ENCODE measurements around the gene ARTN. TPM values are rescaled to one million over a fixed set of nuclear protein-coding genes. Genes with fewer than 3 reads are reported as not detected.

Gene ARTN
- total RNA-seq, 1 donor from 2014 or later: not detected

DNA sequence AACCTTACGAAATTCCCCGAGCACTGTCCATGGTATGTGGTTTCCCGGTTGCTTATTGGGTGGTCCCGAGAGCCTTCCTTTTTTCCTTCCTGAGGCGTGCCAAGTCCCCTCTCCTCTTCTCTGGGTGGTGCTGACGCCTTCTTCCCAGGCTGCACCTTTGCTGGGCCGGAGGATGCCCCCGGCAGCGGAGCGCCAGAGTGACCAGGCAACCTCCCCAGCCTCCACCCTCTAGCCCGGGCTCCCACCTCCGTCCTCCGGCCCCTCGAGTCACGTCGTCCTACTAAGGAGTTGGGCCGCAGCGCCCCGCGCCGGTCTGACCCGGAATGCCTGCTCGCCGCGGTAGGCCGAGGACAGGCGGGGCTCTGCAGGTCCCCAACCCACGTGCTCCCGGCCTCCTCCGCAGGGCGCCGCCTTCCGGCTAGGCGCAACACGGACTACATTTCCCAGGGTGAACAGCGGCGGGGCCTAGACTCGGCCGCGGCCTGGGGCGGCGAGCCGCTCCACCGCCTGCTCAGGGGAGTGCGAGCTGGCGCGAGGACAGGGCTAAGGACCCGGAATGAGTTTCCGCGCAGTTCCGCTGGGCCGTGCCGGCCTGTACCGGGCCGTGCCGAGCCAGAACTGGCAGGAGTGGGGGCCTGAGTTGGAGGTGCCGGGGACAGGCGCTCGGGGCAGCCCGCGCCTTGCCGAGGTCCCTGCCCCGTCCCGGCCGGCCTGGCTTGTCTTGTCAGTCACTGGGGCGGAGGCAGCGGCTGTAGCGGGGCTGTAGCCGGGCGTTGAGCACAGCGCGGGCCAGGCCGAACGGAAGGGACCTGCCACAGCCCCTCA, 12.8 kb downstream of the ARTN start, which contains the start of gene IPO13:
Gene IPO13, plus strand, starts transcription at position 715 of the 825 bp plus-strand sequence. CDS start 651 bp downstream, outside the sequence.
- peak within 1 kb of the TSS; percentile 100 for H3K27ac ChIP-seq (ENCODE audit: low read depth, low read length)
- no peaks in the 10 kb centered on the region for H3K9me3 ChIP-seq (ENCODE audit: control insufficient read depth in 3 of 3, low read length in 3 of 3)
- no peaks in the 10 kb centered on the region for H3K27me3 ChIP-seq (ENCODE audit: control insufficient read depth in 3 of 3, insufficient read depth in 3 of 3, low read length in 3 of 3)
- H3K9ac ChIP-seq (ENCODE audit: low read depth in 1 of 3, low read length in 3 of 3): peak within 1 kb of the TSS; percentile 100
- H3K4me3 ChIP-seq (ENCODE audit: low read length in 3 of 3): peak within 1 kb of the TSS; percentile 95 to 99 (median 96)
- H3K36me3 ChIP-seq (ENCODE audit: control insufficient read depth in 3 of 3, insufficient read depth in 3 of 3, low read length in 3 of 3): peaks cover 16 to 19% (median 16%) of the 10 kb centered on the region in 3 donors
- H3K4me1 ChIP-seq (ENCODE audit: control insufficient read depth in 3 of 3, insufficient read depth in 3 of 3, low read length in 3 of 3): peaks cover 44 to 58% (median 53%) of the 10 kb centered on the region in 3 donors

DNA sequence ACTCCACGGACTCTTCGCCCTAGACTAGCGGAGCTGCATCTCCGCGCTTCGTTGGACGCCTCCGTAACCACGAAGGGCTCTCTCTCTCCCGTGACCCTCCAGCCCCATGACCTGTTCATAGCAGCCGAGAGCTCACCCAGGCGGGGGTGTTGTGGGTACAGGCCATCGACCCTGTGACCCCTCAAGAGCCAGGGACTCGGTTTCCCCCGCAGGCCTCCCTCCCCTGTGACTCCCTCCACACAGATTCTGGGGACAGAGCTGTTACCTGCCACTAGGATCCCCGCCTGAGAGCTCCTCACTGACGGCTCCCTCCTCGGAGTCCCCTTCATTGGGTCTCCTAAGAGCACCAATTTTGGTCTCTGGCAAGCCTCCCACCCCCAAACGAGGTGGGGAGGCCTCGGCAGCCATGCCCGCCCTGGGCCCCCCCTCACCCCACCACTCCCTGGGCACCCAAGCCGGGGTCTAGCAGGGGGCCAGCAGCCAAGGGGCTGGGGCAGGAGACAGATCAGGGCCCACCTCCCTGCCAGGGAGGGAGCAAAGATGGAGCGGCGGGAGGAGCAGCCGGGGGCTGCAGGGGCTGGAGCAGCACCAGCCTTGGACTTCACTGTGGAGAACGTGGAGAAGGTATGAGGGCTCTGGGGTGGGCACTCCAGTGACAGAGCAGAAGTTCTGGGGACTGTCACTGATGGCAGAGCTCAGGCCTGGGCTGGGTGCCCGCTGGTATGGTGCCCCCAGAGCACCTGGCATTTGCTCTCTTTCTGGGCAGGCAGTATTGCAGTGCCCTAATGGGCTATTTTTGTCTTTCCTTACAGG, 13.7 kb downstream of the ARTN start:
- peak overlapping the region; percentile 95 to 99 (median 96) for H3K4me3 ChIP-seq (ENCODE audit: low read length in 3 of 3)
- peaks cover 16 to 19% (median 16%) of the 10 kb centered on the region in 3 donors for H3K36me3 ChIP-seq (ENCODE audit: control insufficient read depth in 3 of 3, insufficient read depth in 3 of 3, low read length in 3 of 3)
- H3K27me3 ChIP-seq (ENCODE audit: control insufficient read depth in 3 of 3, insufficient read depth in 3 of 3, low read length in 3 of 3): no peaks in the 10 kb centered on the region
- peaks cover 50 to 63% (median 58%) of the 10 kb centered on the region in 3 donors for H3K4me1 ChIP-seq (ENCODE audit: control insufficient read depth in 3 of 3, insufficient read depth in 3 of 3, low read length in 3 of 3)
- H3K9ac ChIP-seq (ENCODE audit: low read depth in 1 of 3, low read length in 3 of 3): peak overlapping the region; percentile 100
- no peaks in the 10 kb centered on the region for H3K9me3 ChIP-seq (ENCODE audit: control insufficient read depth in 3 of 3, low read length in 3 of 3)
- H3K27ac ChIP-seq (ENCODE audit: low read depth, low read length): peak overlapping the region; percentile 100

DNA sequence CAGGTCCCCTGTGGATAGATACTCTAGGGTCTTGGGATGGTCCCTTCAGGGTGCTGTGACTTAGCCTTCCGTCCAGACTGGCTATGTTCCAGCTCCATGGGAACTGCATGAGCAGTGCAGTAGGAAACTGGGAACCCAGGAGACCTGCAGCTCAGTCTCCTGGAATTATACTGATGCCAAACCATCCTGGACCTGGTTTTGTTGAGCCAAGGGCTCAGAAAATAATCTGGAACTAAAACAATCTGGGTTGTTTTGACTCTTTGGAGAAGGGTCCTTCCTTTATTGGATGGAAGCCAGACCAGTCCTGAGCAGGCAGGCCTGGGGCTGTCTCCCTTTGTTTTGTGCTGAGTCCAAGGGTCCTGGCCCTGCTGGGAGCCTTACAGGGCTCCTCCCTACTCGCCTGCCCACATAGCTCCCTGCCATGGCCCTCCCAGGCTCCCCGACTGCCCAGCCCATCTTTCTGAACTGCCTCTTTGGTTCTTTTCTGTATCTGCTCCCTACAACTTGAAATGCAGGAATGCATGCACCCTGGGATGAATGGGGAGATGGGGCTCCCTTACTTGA, 14.4 kb downstream of the ARTN start:
- peak overlapping the region; percentile 95 to 99 (median 96) for H3K4me3 ChIP-seq (ENCODE audit: low read length in 3 of 3)
- peaks cover 16 to 19% (median 16%) of the 10 kb centered on the region in 3 donors for H3K36me3 ChIP-seq (ENCODE audit: control insufficient read depth in 3 of 3, insufficient read depth in 3 of 3, low read length in 3 of 3)
- no peaks in the 10 kb centered on the region for H3K9me3 ChIP-seq (ENCODE audit: control insufficient read depth in 3 of 3, low read length in 3 of 3)
- peak overlapping the region; percentile 100 for H3K9ac ChIP-seq (ENCODE audit: low read depth in 1 of 3, low read length in 3 of 3)
- H3K27me3 ChIP-seq (ENCODE audit: control insufficient read depth in 3 of 3, insufficient read depth in 3 of 3, low read length in 3 of 3): no peaks in the 10 kb centered on the region
- peaks cover 55 to 67% (median 59%) of the 10 kb centered on the region in 3 donors for H3K4me1 ChIP-seq (ENCODE audit: control insufficient read depth in 3 of 3, insufficient read depth in 3 of 3, low read length in 3 of 3)
- peak overlapping the region; percentile 100 for H3K27ac ChIP-seq (ENCODE audit: low read depth, low read length)

DNA sequence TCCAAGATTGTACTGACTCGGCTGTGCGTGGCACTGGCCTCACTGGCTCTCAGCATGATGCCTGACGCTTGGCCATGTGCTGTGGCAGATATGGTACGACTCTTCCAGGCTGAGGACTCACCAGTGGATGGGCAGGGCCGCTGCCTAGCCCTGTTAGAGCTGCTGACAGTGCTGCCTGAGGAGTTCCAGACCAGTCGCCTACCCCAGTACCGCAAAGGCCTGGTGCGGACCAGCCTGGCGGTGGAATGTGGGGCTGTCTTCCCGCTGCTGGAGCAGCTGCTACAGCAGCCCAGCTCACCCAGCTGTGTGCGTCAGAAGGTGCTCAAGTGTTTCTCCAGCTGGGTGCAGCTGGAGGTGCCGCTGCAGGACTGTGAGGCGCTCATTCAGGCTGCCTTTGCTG, 16.1 kb downstream of the ARTN start:
- Histone ChIP-seq H3K9ac (ENCODE audit: low read depth in 1 of 3, low read length in 3 of 3) (peak overlapping the region in 1 of 3 donors; percentile 100), H3K4me3 (ENCODE audit: low read length in 3 of 3) (peak overlapping the region; percentile 35 to 96 (median 60)), H3K27ac (ENCODE audit: low read depth, low read length) (peak overlapping the region; percentile 100), H3K36me3 (ENCODE audit: control insufficient read depth in 3 of 3, insufficient read depth in 3 of 3, low read length in 3 of 3) (peaks cover 16 to 23% (median 20%) of the 10 kb centered on the region in 3 donors), H3K9me3 (ENCODE audit: control insufficient read depth in 3 of 3, low read length in 3 of 3) (no peaks in the 10 kb centered on the region), H3K4me1 (ENCODE audit: control insufficient read depth in 3 of 3, insufficient read depth in 3 of 3, low read length in 3 of 3) (peaks cover 72 to 80% (median 72%) of the 10 kb centered on the region in 3 donors), H3K27me3 (ENCODE audit: control insufficient read depth in 3 of 3, insufficient read depth in 3 of 3, low read length in 3 of 3) (no peaks in the 10 kb centered on the region)

DNA sequence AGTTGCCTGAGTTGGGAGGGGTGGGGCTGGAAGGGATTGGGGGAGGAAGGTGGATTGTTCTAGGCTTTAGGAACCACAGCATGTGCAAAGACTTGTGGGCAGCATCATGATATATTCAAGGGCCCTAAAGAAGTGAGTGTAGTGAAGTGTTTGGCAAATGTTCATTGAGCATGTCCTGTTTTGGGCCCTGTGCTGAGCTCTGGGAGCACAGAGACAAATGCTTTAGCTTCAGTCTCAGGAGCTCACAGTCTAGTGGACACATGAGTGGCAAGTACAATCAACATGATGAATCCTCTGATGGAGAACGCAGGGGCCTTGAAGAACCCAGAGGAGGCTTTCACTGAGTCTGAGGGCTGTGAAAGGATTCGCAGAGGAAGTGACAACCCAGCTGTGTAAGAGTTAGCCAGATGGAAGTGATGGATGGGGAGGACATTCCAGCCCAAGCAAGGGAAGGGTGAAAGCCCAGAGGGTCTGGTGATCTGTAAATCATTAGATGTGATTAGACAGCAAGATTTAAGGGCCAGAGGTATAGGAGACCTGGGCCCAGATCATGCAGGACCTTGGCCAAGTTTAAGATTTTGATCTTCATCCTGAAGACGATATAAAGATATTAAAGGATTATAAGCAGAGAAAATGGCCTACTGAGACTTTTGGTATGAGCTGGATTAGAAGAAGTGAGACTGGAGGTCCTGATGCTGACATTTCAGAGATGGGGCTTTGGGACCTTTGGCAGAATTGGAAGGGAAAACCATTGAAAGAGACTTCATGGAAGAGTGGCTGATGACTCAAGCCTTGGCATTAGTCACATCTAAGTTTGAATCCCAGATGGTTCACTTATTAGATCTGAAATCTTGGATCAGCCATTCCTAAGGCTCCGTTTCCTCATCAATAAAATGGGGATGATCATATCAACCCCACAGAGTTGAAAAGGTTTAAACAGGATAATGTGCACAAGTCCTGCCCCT, 17.7 kb downstream of the ARTN start:
- Histone ChIP-seq H3K27me3 (ENCODE audit: control insufficient read depth in 3 of 3, insufficient read depth in 3 of 3, low read length in 3 of 3) (no peaks in the 10 kb centered on the region), H3K27ac (ENCODE audit: low read depth, low read length) (no peak overlapping the region), H3K9ac (ENCODE audit: low read depth in 1 of 3, low read length in 3 of 3) (peak overlapping the region in 2 of 3 donors; percentile 12 to 100), H3K4me1 (ENCODE audit: control insufficient read depth in 3 of 3, insufficient read depth in 3 of 3, low read length in 3 of 3) (peaks cover 70 to 75% (median 73%) of the 10 kb centered on the region in 3 donors), H3K36me3 (ENCODE audit: control insufficient read depth in 3 of 3, insufficient read depth in 3 of 3, low read length in 3 of 3) (peaks cover 19 to 27% (median 23%) of the 10 kb centered on the region in 3 donors), H3K9me3 (ENCODE audit: control insufficient read depth in 3 of 3, low read length in 3 of 3) (no peaks in the 10 kb centered on the region), H3K4me3 (ENCODE audit: low read length in 3 of 3) (peak overlapping the region in 1 of 3 donors; percentile 4)

DNA sequence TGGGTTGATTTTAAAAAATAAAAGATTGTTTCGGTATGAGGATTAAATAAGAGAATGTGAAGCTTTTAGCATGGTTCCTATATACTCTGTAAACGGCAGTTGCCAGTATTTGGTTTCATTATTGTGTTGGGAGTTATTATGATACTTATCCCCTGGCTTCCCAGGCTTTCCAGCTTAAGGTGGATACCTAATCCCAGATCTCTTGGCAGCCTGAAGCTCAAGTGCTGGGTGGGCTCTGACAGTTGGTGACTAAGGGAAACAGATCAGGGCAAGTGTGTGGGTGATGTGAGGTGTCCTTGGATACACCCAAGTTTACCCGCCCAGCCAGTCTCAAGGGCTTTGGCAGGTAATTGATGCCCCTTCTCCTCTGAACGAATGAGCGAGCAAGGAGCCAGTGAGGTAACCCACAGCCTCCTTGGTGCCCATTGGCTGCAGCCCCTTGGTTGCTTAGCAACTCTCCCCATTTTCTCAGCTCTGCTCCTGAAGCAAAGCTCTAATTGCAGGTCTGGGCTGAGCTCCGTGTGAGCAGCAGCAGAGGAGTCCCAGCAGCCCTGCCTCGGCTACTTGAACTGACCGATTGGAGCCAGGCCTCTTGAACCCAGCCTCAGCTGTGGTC, 19.2 kb downstream of the ARTN start:
- peaks cover 34 to 43% (median 39%) of the 10 kb centered on the region in 3 donors for H3K36me3 ChIP-seq (ENCODE audit: control insufficient read depth in 3 of 3, insufficient read depth in 3 of 3, low read length in 3 of 3)

DNA sequence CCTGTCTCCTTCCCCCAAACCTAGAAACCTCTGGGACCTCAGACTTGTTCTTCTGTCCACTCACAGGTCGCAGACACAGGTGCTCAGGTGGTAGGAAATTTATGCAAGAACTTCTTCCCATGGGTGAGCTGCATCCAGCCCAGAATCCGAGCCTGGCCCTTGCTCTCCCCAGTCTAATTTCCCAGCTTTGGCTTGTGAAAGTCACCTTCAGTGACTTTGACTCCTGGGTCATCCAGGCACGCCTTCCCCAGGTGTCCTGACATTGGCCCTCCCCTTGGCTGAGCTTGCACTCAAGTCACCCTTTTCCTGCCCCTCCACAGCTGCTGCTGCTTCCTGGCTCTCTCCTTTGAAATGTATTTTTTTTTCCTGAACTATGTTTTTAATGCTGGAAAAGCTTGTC, 19.8 kb downstream of the ARTN start:
- H3K4me3 ChIP-seq (ENCODE audit: low read length in 3 of 3): no peak overlapping the region
- peaks cover 60 to 78% (median 73%) of the 10 kb centered on the region in 3 donors for H3K4me1 ChIP-seq (ENCODE audit: control insufficient read depth in 3 of 3, insufficient read depth in 3 of 3, low read length in 3 of 3)
- no peak overlapping the region for H3K27ac ChIP-seq (ENCODE audit: low read depth, low read length)
- H3K27me3 ChIP-seq (ENCODE audit: control insufficient read depth in 3 of 3, insufficient read depth in 3 of 3, low read length in 3 of 3): no peaks in the 10 kb centered on the region
- H3K9me3 ChIP-seq (ENCODE audit: control insufficient read depth in 3 of 3, low read length in 3 of 3): no peaks in the 10 kb centered on the region
- H3K9ac ChIP-seq (ENCODE audit: low read depth in 1 of 3, low read length in 3 of 3): peak overlapping the region in 2 of 3 donors; percentile 2 to 69
- H3K36me3 ChIP-seq (ENCODE audit: control insufficient read depth in 3 of 3, insufficient read depth in 3 of 3, low read length in 3 of 3): peaks cover 40 to 48% (median 44%) of the 10 kb centered on the region in 3 donors

More for the DNA sequence above, 19.2 kb downstream of the ARTN start:
- Histone ChIP-seq H3K4me1 (ENCODE audit: control insufficient read depth in 3 of 3, insufficient read depth in 3 of 3, low read length in 3 of 3) (peaks cover 62 to 80% (median 76%) of the 10 kb centered on the region in 3 donors), H3K4me3 (ENCODE audit: low read length in 3 of 3) (peak overlapping the region in 2 of 3 donors; percentile 7 to 11), H3K27ac (ENCODE audit: low read depth, low read length) (no peak overlapping the region), H3K9ac (ENCODE audit: low read depth in 1 of 3, low read length in 3 of 3) (peak overlapping the region in 1 of 3 donors; percentile 69), H3K9me3 (ENCODE audit: control insufficient read depth in 3 of 3, low read length in 3 of 3) (no peaks in the 10 kb centered on the region), H3K27me3 (ENCODE audit: control insufficient read depth in 3 of 3, insufficient read depth in 3 of 3, low read length in 3 of 3) (no peaks in the 10 kb centered on the region)

DNA sequence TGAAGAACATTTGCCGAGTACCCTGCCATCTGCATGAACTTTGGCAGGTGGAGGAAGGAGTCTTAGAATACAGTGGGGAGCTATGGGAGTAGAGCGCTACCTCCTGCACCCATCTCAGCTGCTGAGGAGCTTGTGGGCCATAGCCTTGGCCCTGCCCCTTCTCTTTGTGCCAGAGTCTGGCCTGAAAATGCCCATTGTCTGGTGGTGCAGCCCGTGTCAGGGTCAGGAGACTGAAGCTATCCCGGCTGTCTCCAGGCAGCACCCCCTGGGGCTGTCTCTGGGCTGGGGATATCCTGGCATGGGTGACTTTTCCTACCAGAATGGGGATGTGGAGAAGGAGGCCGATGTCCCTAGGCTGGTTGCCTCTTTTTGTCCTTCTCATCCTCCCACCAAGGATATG, 20.4 kb downstream of the ARTN start:
- H3K4me1 ChIP-seq (ENCODE audit: control insufficient read depth in 3 of 3, insufficient read depth in 3 of 3, low read length in 3 of 3): peaks cover 53 to 71% (median 66%) of the 10 kb centered on the region in 3 donors
- H3K4me3 ChIP-seq (ENCODE audit: low read length in 3 of 3): no peak overlapping the region
- no peak overlapping the region for H3K27ac ChIP-seq (ENCODE audit: low read depth, low read length)
- no peaks in the 10 kb centered on the region for H3K9me3 ChIP-seq (ENCODE audit: control insufficient read depth in 3 of 3, low read length in 3 of 3)
- H3K9ac ChIP-seq (ENCODE audit: low read depth in 1 of 3, low read length in 3 of 3): peak overlapping the region in 1 of 3 donors; percentile 69
- H3K36me3 ChIP-seq (ENCODE audit: control insufficient read depth in 3 of 3, insufficient read depth in 3 of 3, low read length in 3 of 3): peaks cover 46 to 55% (median 51%) of the 10 kb centered on the region in 3 donors
- no peaks in the 10 kb centered on the region for H3K27me3 ChIP-seq (ENCODE audit: control insufficient read depth in 3 of 3, insufficient read depth in 3 of 3, low read length in 3 of 3)
